H1 (cell line): ENCODE results near the gene NOC2L. TPM values are rescaled to one million over a fixed set of nuclear protein-coding genes. Genes with fewer than 3 reads are reported as not detected.
A peak's percentile ranks its signal among the peaks of the same experiment; 100 is the strongest.

Experiments
- CTCF ChIA-PET: fragments of 300-600 bp; sonication (Branson Sonifier 250); formaldehyde crosslinking; loops from one replicate; lab custom pipeline; 2021; ENCODE audit not compliant: partially characterized antibody; lab: Charles Lee
- POLR2A ChIA-PET: fragments of 300-600 bp; sonication (Branson Sonifier 250); formaldehyde crosslinking; loops from one replicate; lab custom pipeline; 2021; ENCODE audit warnings: inconsistent platforms; ENCODE audit not compliant: partially characterized antibody; lab: Charles Lee
- DNase-seq, 2 experiments: peaks; one replicate each; pipeline versions ENCODE4 v3.0.0 to v3.0.0-alpha.2; 2010 to 2022; ENCODE audit warnings: low spot score in 2 of 2, low read depth in 1 of 2, mixed read lengths in 1 of 2
- FAIRE-seq: peaks from 2 replicates; lab custom pipeline; 2011; peaks lifted over from hg19 to GRCh38; lab: Jason Lieb, UNC
- H2AFZ ChIP-seq: 2 replicates; pipeline ENCODE4 v1.8.1; 2012; ENCODE audit warnings: low read length, inconsistent platforms
- H2AK5ac ChIP-seq: 2 replicates; pipeline ENCODE4 v1.6.1; 2013; ENCODE audit warnings: low read depth, low read length
- H2BK120ac ChIP-seq: replicated peaks from 2 replicates; pipeline ENCODE3; 2013; ENCODE audit warnings: low read depth, low read length, inconsistent platforms
- H2BK12ac ChIP-seq: 2 replicates; pipeline ENCODE4 v1.6.1; 2013; ENCODE audit warnings: low read depth, low read length
- H2BK15ac ChIP-seq: 2 replicates; pipeline ENCODE4 v1.6.1; 2013; ENCODE audit warnings: low read length
- H2BK20ac ChIP-seq: 2 replicates; pipeline ENCODE4 v1.6.1; 2013; ENCODE audit warnings: low read length
- H2BK5ac ChIP-seq: 2 replicates; pipeline ENCODE4 v1.6.1; 2013; ENCODE audit warnings: low read depth, low read length
- H3K14ac ChIP-seq: 2 replicates; pipeline ENCODE4 v1.6.1; 2013; ENCODE audit warnings: inconsistent platforms; ENCODE audit not compliant: insufficient read length
- H3K18ac ChIP-seq: 2 replicates; pipeline ENCODE4 v1.6.1; 2013; ENCODE audit warnings: low read length; ENCODE audit errors: extremely low read depth
- H3K23ac ChIP-seq: 2 replicates; pipeline ENCODE4 v1.6.1; 2013; ENCODE audit warnings: inconsistent platforms; ENCODE audit not compliant: insufficient read length
- H3K23me2 ChIP-seq: 2 replicates; pipeline ENCODE4 v1.6.1; 2013; ENCODE audit warnings: low read depth, low read length
- H3K27ac ChIP-seq: 2 replicates; pipeline ENCODE4 v1.6.1; 2011; ENCODE audit warnings: low read depth, low read length, inconsistent platforms
- H3K27me3 ChIP-seq, 4 experiments: replicated peaks in 1 of 4; 1 replicate in 1 of 4; 2 replicates in 3 of 4; pipeline versions ENCODE4 v1.6.1 to v1.8.1; 2011 to 2013; ENCODE audit warnings: low read length in 3 of 4, mild to moderate bottlenecking in 3 of 4, inconsistent platforms in 2 of 4, mixed read lengths in 2 of 4, moderate library complexity in 1 of 4; ENCODE audit not compliant: control insufficient read depth in 3 of 4, insufficient read depth in 3 of 4; ENCODE audit errors: extremely low read depth in 1 of 4
- H3K36me3 ChIP-seq, 4 experiments: 2 replicates each; pipeline versions ENCODE4 v1.6.1 to v1.8.1; 2011 to 2013; ENCODE audit warnings: mild to moderate bottlenecking in 4 of 4, low read length in 3 of 4, moderate library complexity in 2 of 4, control low read depth in 1 of 4, inconsistent platforms in 1 of 4; ENCODE audit not compliant: insufficient read depth in 4 of 4, control insufficient read depth in 2 of 4
- H3K4ac ChIP-seq: replicated peaks from 2 replicates; pipeline ENCODE3; 2013; ENCODE audit warnings: low read length, low read depth, mixed read lengths, inconsistent platforms; ENCODE audit not compliant: insufficient read length
- H3K4me1 ChIP-seq, 4 experiments: replicated peaks in 1 of 4; 1 replicate in 1 of 4; 2 replicates in 3 of 4; pipeline versions ENCODE4 v1.6.1 to v1.8.1; 2011 to 2013; ENCODE audit warnings: low read length in 3 of 4, inconsistent platforms in 2 of 4, mixed read lengths in 1 of 4; ENCODE audit not compliant: insufficient read depth in 4 of 4, control insufficient read depth in 3 of 4
- H3K4me2 ChIP-seq, 2 experiments: 2 replicates each; pipeline versions ENCODE4 v1.6.1 to v1.8.1; 2011 to 2013; ENCODE audit warnings: low read depth in 2 of 2, low read length in 2 of 2, control low read depth in 1 of 2, inconsistent platforms in 1 of 2, mild to moderate bottlenecking in 1 of 2; ENCODE audit not compliant: insufficient read depth in 1 of 2
- H3K4me3 ChIP-seq, 4 experiments: fragments of 200-600, 300-600 bp in 1 of 4; sonication (generic), shearing (Covaris generic), sonication (Bioruptor Twin) in 1 of 4; 2 replicates each; pipeline versions ENCODE4 v1.5.1 to v1.8.1; 2011 to 2016; ENCODE audit warnings: low read length in 4 of 4, low read depth in 3 of 4, control low read depth in 2 of 4, inconsistent platforms in 2 of 4, mild to moderate bottlenecking in 2 of 4, mixed read lengths in 1 of 4, moderate library complexity in 1 of 4; ENCODE audit not compliant: insufficient read depth in 2 of 4; ENCODE audit errors: extremely low read depth in 1 of 4
- H3K56ac ChIP-seq: replicated peaks from 2 replicates; pipeline ENCODE3; 2013; ENCODE audit warnings: low read depth, mild to moderate bottlenecking, mixed read lengths, low read length, inconsistent platforms; ENCODE audit not compliant: insufficient read length
- H3K79me1 ChIP-seq: 2 replicates; pipeline ENCODE4 v1.6.1; 2013; ENCODE audit warnings: low read depth, low read length, control low read depth
- H3K79me2 ChIP-seq, 2 experiments: 2 replicates each; pipeline versions ENCODE4 v1.6.1 to v1.8.1; 2012 to 2013; ENCODE audit warnings: low read length in 2 of 2, mild to moderate bottlenecking in 2 of 2, inconsistent platforms in 1 of 2; ENCODE audit not compliant: insufficient read depth in 2 of 2, control insufficient read depth in 1 of 2
- H3K9ac ChIP-seq, 4 experiments: replicated peaks in 1 of 4; 1 replicate in 1 of 4; 2 replicates in 3 of 4; pipeline versions ENCODE4 v1.6.1 to v1.8.1; 2011 to 2013; ENCODE audit warnings: low read depth in 3 of 4, low read length in 3 of 4, control low read depth in 2 of 4, mild to moderate bottlenecking in 2 of 4, moderate library complexity in 2 of 4, inconsistent platforms in 1 of 4; ENCODE audit errors: extremely low read depth in 1 of 4
- H3K9me3 ChIP-seq, 2 experiments: 2 replicates each; pipeline versions ENCODE4 v1.6.1 to v1.8.1; 2012 to 2013; ENCODE audit warnings: mild to moderate bottlenecking in 2 of 2, moderate library complexity in 2 of 2, control low read depth in 1 of 2, inconsistent platforms in 1 of 2, low read depth in 1 of 2, low read length in 1 of 2, mixed read lengths in 1 of 2; ENCODE audit not compliant: insufficient read depth in 2 of 2
- H4K20me1 ChIP-seq, 2 experiments: replicated peaks in 1 of 2; 2 replicates each; pipeline versions ENCODE3 to v1.8.1; 2011 to 2013; ENCODE audit warnings: inconsistent platforms in 2 of 2, low read length in 2 of 2, mild to moderate bottlenecking in 1 of 2; ENCODE audit not compliant: insufficient read depth in 2 of 2, control insufficient read depth in 1 of 2
- H4K5ac ChIP-seq: 2 replicates; pipeline ENCODE4 v1.6.1; 2013; ENCODE audit warnings: low read length, low read depth, mixed read lengths, inconsistent platforms; ENCODE audit not compliant: insufficient read length
- H4K8ac ChIP-seq: 2 replicates; pipeline ENCODE4 v1.8.0; 2013; ENCODE audit warnings: mild to moderate bottlenecking, moderate library complexity, low read length, inconsistent platforms; ENCODE audit not compliant: insufficient read depth; ENCODE audit errors: extremely low read depth
- H4K91ac ChIP-seq: replicated peaks from 2 replicates; pipeline ENCODE3; 2013; ENCODE audit warnings: low read length, mixed read lengths, inconsistent platforms; ENCODE audit not compliant: insufficient read length
- ASH2L ChIP-seq: fragments of 200-600, 300-600 bp; sonication (generic); IDR thresholded peaks from one replicate; pipeline ENCODE4 v1.7.1; 2017; ENCODE audit warnings: low read length
- KDM5A ChIP-seq: fragments of 200-600 bp; IDR thresholded peaks from 2 replicates; pipeline ENCODE4 v1.7.1; 2012; ENCODE audit warnings: mild to moderate bottlenecking, low read length, inconsistent platforms, mixed read lengths
- SIX5 ChIP-seq: IDR thresholded peaks from 2 replicates; pipeline ENCODE4 v1.6.1; 2011; ENCODE audit warnings: mild to moderate bottlenecking, low read depth, low read length
- TCF12 ChIP-seq: IDR thresholded peaks from 2 replicates; pipeline ENCODE4 v1.6.1; 2011; ENCODE audit warnings: low read depth, mild to moderate bottlenecking, low read length
- WGBS, 2 experiments: shearing (Covaris generic) in 1 of 2; methylation state at CpG; one replicate each; pipeline versions ENCODE4 v1.1.6 to v1.1.7; 2013 to 2015; ENCODE audit warnings: low lambda C conversion rate in 2 of 2, mixed read lengths in 2 of 2, inconsistent platforms in 1 of 2, low coverage in 1 of 2, missing lambda C conversion rate in 1 of 2; ENCODE audit not compliant: insufficient replicate concordance in 2 of 2, insufficient coverage in 1 of 2, insufficient read length in 1 of 2; ENCODE audit errors: extremely low coverage in 1 of 2, missing lambda C conversion rate in 1 of 2; 5-methylcytosine and 5-hydroxymethylcytosine counted together
- polyA plus RNA-seq, 7 experiments: library from polyadenylated mRNA; depleted of rRNA in 3 of 7; stranded (reverse) in 5 of 7; unstranded in 2 of 7; fragments of >200 nt in 5 of 7; fragments of 200-250 nt in 2 of 7; gene quantifications; 1 replicate in 5 of 7; 2 replicates in 1 of 7; 4 replicates in 1 of 7; pipeline versions ENCODE4 v1.2.1 to v1.2.3, GENCODE V29; 2011 to 2013; ENCODE audit warnings: missing spikeins in 2 of 7, mixed read lengths in 2 of 7
- total RNA-seq: library from RNA; stranded (reverse); fragmentation: NEBNext Ultra II Directional; extraction: Animal tissue kit (Norgen Biotek cat#: 25700); gene quantifications from 2 replicates; pipeline ENCODE4 v1.2.1, GENCODE V29; 2021

Gene NOC2L
- total and polyA plus RNA-seq, 2 of the 8 experiments (the other 6 are each of a cell fraction or from before 2014, with no cell fraction given): 74.7 to 130 TPM

GRCh38 chr1:907611-908451 lies 51.2 kb downstream of the NOC2L start:
- no peak overlapping the region for H3K23ac ChIP-seq
- no peak overlapping the region for H2AFZ ChIP-seq
- no peak overlapping the region for H2BK12ac ChIP-seq
- H2BK20ac ChIP-seq: no peak overlapping the region
- DNase-seq: peak in 1 of 2 experiments; percentile 43
- no peak for FAIRE-seq
- no peak overlapping the region for H3K4ac ChIP-seq
- H2BK15ac ChIP-seq: no peak overlapping the region
- H4K8ac ChIP-seq: no peak overlapping the region
- no peak overlapping the region for H2BK120ac ChIP-seq
- no peak overlapping the region for H3K27ac ChIP-seq
- 82% methylated on average over 15 of the region's 17 CpGs; no CpG with 5 or more reads in 1 of the 2 experiments for WGBS, 2 experiments
- no peaks in the 10 kb centered on the region for H3K9me3 ChIP-seq
- H3K9ac ChIP-seq: no peak overlapping the region
- no peak overlapping the region for H4K5ac ChIP-seq
- H3K23me2 ChIP-seq: peaks cover 2% of the 10 kb centered on the region; the same call in 1 of the 2 replicates
- TF ChIP-seq ASH2L: no peak
- TF ChIP-seq SIX5: no peak
- no peak for TF ChIP-seq KDM5A
- TF ChIP-seq TCF12: no peak
- H3K79me1 ChIP-seq: no peaks in the 10 kb centered on the region
- no peaks in the 10 kb centered on the region for H3K79me2 ChIP-seq
- peaks cover 24 to 65% (median 49%) of the 10 kb centered on the region in 4 experiments for H3K27me3 ChIP-seq
- peaks cover 0 to 5% (median 2%) of the 10 kb centered on the region in 4 experiments; a peak in 4 of 7 replicates for H3K4me1 ChIP-seq
- H3K14ac ChIP-seq: no peak overlapping the region
- no peak overlapping the region for H2BK5ac ChIP-seq
- no peak overlapping the region; the same call in 1 of the 2 replicates for H3K18ac ChIP-seq
- CTCF ChIA-PET: interaction anchor here (0.6 to 1.9 kb wide), 4 partner anchors 16 to 46 kb away, joined by 4 to 6 read pairs (median 4); partner anchors contain the start of gene SAMD11
- H4K91ac ChIP-seq: no peak overlapping the region
- H3K36me3 ChIP-seq: no peaks in the 10 kb centered on the region
- H3K4me3 ChIP-seq: no peak overlapping the region
- H3K56ac ChIP-seq: no peak overlapping the region
- POLR2A ChIA-PET: interaction anchor here (0.7 to 1.0 kb wide), 2 partner anchors 10 to 33 kb away, joined by 3 read pairs; no protein-coding TSS in a partner anchor
- no peak overlapping the region for H3K4me2 ChIP-seq
- H2AK5ac ChIP-seq: no peak overlapping the region
- peaks cover 6 to 9% of the 10 kb centered on the region in 2 experiments for H4K20me1 ChIP-seq
